K562 (cell line): ENCODE data around the gene RHBDD1. TPM values are rescaled to one million over a fixed set of nuclear protein-coding genes. Genes with fewer than 3 reads are reported as not detected.

Experiments
- ATAC-seq: fragments of 200-7000 bp; cut with Tn5 transposase; 3 replicates; pipeline ENCODE4 v1.9.1; 2020; ENCODE audit warnings: moderate library complexity
- BruUV-seq: library from RNA; stranded (reverse); fragments of 400-500 nt; replicated peaks from 2 replicates; lab custom pipeline; 2021; lab: Mats Ljungman, UMichigan
- CTCF ChIA-PET: fragments of 300-600 bp; formaldehyde crosslinking; extraction: SDS; loops from one replicate; lab custom pipeline; 2021; ENCODE audit warnings: low intra/inter-chr PET ratio; lab: Yijun Ruan, JAX
- POLR2A ChIA-PET: fragments of 300-600, 350-650 bp; sonication (Branson Sonifier 250); formaldehyde crosslinking; extraction: SDS; loops from one replicate; lab custom pipeline; 2021; ENCODE audit warnings: antibody characterized with exemption, inconsistent platforms; lab: Yijun Ruan, JAX
- DNase-seq, 4 experiments: peaks; one replicate each; pipeline versions ENCODE4 v3.0.0 to v3.0.0-alpha.2; 2011 to 2018; ENCODE audit warnings: low spot score in 3 of 4, mixed read lengths in 3 of 4; ENCODE audit errors: extremely low read depth in 1 of 4
- FAIRE-seq: peaks from 2 replicates; lab custom pipeline; 2011; peaks lifted over from hg19 to GRCh38; lab: Jason Lieb, UNC
- H2AFZ ChIP-seq: 2 replicates; pipeline ENCODE4 v1.6.0; 2011; ENCODE audit warnings: low read depth, low read length, control low read depth, inconsistent platforms
- H3K27ac ChIP-seq: fragments of 200-600 bp; 3 replicates; pipeline ENCODE4 v1.8.0; 2011; ENCODE audit warnings: low read depth, mild to moderate bottlenecking, control low read depth, inconsistent platforms, low read length, moderate library complexity, mixed read lengths; ENCODE audit errors: extremely low read depth
- H3K27me3 ChIP-seq, 2 experiments: fragments of 300-600 bp in 1 of 2; 2 replicates in 1 of 2; 3 replicates in 1 of 2; pipeline versions ENCODE4 v1.6.0 to v1.8.0; 2011; ENCODE audit warnings: inconsistent platforms in 2 of 2, low read length in 2 of 2, mild to moderate bottlenecking in 1 of 2, mixed read lengths in 1 of 2, moderate library complexity in 1 of 2; ENCODE audit not compliant: control insufficient read depth in 2 of 2, insufficient read depth in 2 of 2
- H3K36me3 ChIP-seq: fragments of 300-600 bp; 3 replicates; pipeline ENCODE4 v1.8.0; 2011; ENCODE audit warnings: mild to moderate bottlenecking, low read length, inconsistent platforms; ENCODE audit not compliant: control insufficient read depth, insufficient read depth
- H3K4me1 ChIP-seq, 2 experiments: fragments of 200-600 bp in 1 of 2; replicated peaks in 1 of 2; 2 replicates in 1 of 2; 3 replicates in 1 of 2; pipeline versions ENCODE4 v1.5.1 to v1.8.0; 2011; ENCODE audit warnings: inconsistent platforms in 2 of 2, low read length in 2 of 2, mild to moderate bottlenecking in 1 of 2, mixed read lengths in 1 of 2, moderate library complexity in 1 of 2; ENCODE audit not compliant: control insufficient read depth in 2 of 2, insufficient read depth in 2 of 2
- H3K4me2 ChIP-seq: 2 replicates; pipeline ENCODE4 v1.6.1; 2011; ENCODE audit warnings: low read length, control low read depth, inconsistent platforms, mixed read lengths; ENCODE audit not compliant: insufficient read depth
- H3K4me3 ChIP-seq: fragments of 200-600 bp; sonication (generic), shearing (Covaris generic); 2 replicates; pipeline ENCODE4 v1.5.1; 2016; ENCODE audit warnings: control low read depth, inconsistent platforms
- H3K79me2 ChIP-seq: fragments of 200-600 bp; 3 replicates; pipeline ENCODE4 v1.8.0; 2011; ENCODE audit warnings: low read length, inconsistent platforms; ENCODE audit not compliant: control insufficient read depth, insufficient read depth
- H3K9ac ChIP-seq, 2 experiments: 2 replicates each; pipeline versions ENCODE4 v1.6.0 to v1.6.1; 2011; ENCODE audit warnings: low read depth in 2 of 2, low read length in 2 of 2, control low read depth in 1 of 2, inconsistent platforms in 1 of 2, mild to moderate bottlenecking in 1 of 2, mixed read lengths in 1 of 2; ENCODE audit not compliant: insufficient read depth in 1 of 2
- H3K9me1 ChIP-seq: one replicate; pipeline ENCODE4 v1.6.0; 2011; ENCODE audit warnings: inconsistent platforms, mild to moderate bottlenecking, low read length, moderate library complexity; ENCODE audit not compliant: control insufficient read depth, insufficient read depth
- H3K9me3 ChIP-seq: replicated peaks from 2 replicates; pipeline ENCODE4 v1.5.1; 2011; ENCODE audit warnings: low read depth, low read length, inconsistent platforms; ENCODE audit not compliant: control insufficient read depth, insufficient read depth
- H4K20me1 ChIP-seq: replicated peaks from 2 replicates; pipeline ENCODE4 v1.6.1; 2011; ENCODE audit warnings: low read length, inconsistent platforms, mixed read lengths; ENCODE audit not compliant: control insufficient read depth, insufficient read depth
- CTBP1 ChIP-seq: fragments of 450-650 bp; IDR thresholded peaks from 2 replicates; pipeline ENCODE4 v1.6.1; 2016; ENCODE audit warnings: borderline replicate concordance
- GABPB1 ChIP-seq: sonication (generic); formaldehyde crosslinking; IDR thresholded peaks from 2 replicates; pipeline ENCODE4 v1.8.0; 2022; ENCODE audit warnings: mild to moderate bottlenecking, missing genetic modification reagents
- MIER1 ChIP-seq: fragments of 450-650 bp; IDR thresholded peaks from 2 replicates; pipeline ENCODE4 v1.6.1; 2016; ENCODE audit warnings: antibody characterized with exemption, mild to moderate bottlenecking, low read depth
- RAD21 ChIP-seq, 2 experiments: fragments of 250-450 bp in 1 of 2; fragments of 450-650 bp in 1 of 2; sonication (Bioruptor Pico) in 1 of 2; formaldehyde crosslinking in 1 of 2; IDR thresholded peaks in 1 of 2; conservative IDR thresholded peaks in 1 of 2; 2 replicates each; pipeline versions ENCODE4 v1.4.0 to v1.8.0; 2020 to 2022; ENCODE audit warnings: mild to moderate bottlenecking in 2 of 2, moderate library complexity in 1 of 2
- SIX5 ChIP-seq, 2 experiments: IDR thresholded peaks; 2 replicates each; pipeline ENCODE4 v1.6.1; 2011; ENCODE audit warnings: low read length in 2 of 2, borderline replicate concordance in 1 of 2, low read depth in 1 of 2, mild to moderate bottlenecking in 1 of 2, moderate library complexity in 1 of 2; ENCODE audit not compliant: insufficient read depth in 1 of 2
- SUPT5H ChIP-seq: fragments of 450-650 bp; IDR thresholded peaks from 2 replicates; pipeline ENCODE4 v1.6.1; 2016
- WGBS: fragments of 100-300 bp; shearing (Covaris generic); methylation state at CpG from one replicate; pipeline ENCODE4 v1.1.6; 2016; ENCODE audit warnings: low coverage, mixed read lengths; ENCODE audit not compliant: insufficient coverage; ENCODE audit errors: missing lambda C conversion rate; 5-methylcytosine and 5-hydroxymethylcytosine counted together
- in situ Hi-C: fragments of 300-500 bp; cut with MboI; formaldehyde crosslinking; loops from 4 replicates; pipeline ENCODE4 v1.15.0; 2018; ENCODE audit warnings: inconsistent platforms, mixed read lengths
- intact Hi-C: fragments of 100-400 bp; cut with micrococcal nuclease; formaldehyde crosslinking; loops from 2 replicates; pipeline ENCODE4 v1.14.2; 2022
- polyA plus RNA-seq, 8 experiments: library from polyadenylated mRNA; depleted of rRNA in 4 of 8; stranded (reverse) in 5 of 8; unstranded in 3 of 8; fragments of >200 nt; fragmentation: Nextera tagmentation in 2 of 8; fragmentation: Illumina TruSeq in 1 of 8; extraction: Ambion mirVana in 2 of 8; extraction: Trizol in 1 of 8; gene quantifications; 2 replicates each; pipeline versions ENCODE4 v1.2.1 to v1.2.3, GENCODE V29; 2011 to 2014; ENCODE audit warnings: inconsistent platforms in 1 of 8, missing spikeins in 1 of 8
- total RNA-seq, 7 experiments: library from RNA; depleted of rRNA in 6 of 7; stranded (reverse); fragments of >200 nt in 6 of 7; fragmentation: Illumina TruSeq in 2 of 7; extraction: Trizol in 2 of 7; gene quantifications; 2 replicates each; pipeline versions ENCODE4 v1.2.1 to v1.2.3, GENCODE V29; 2011 to 2021; ENCODE audit warnings: low replicate concordance in 1 of 7
- TF ChIP-seq, protein P1 (sequence below): fragments of 450-650 bp; formaldehyde crosslinking; IDR thresholded peaks from 2 replicates; pipeline ENCODE4 v1.4.0; 2020; ENCODE audit warnings: mild to moderate bottlenecking, moderate library complexity
- TF ChIP-seq, protein P2 (sequence below): fragments of 450-650 bp; IDR thresholded peaks from 2 replicates; pipeline ENCODE4 v1.6.1; 2018; ENCODE audit warnings: mild to moderate bottlenecking, low read depth; ENCODE audit not compliant: partially characterized antibody

The RHBDD1 gene
- total and polyA plus RNA-seq, 9 of the 15 experiments (the other 6 are each of a cell fraction or from before 2014, with no cell fraction given), result 4.8 to 34.8 (median 15.6) TPM

DNA sequence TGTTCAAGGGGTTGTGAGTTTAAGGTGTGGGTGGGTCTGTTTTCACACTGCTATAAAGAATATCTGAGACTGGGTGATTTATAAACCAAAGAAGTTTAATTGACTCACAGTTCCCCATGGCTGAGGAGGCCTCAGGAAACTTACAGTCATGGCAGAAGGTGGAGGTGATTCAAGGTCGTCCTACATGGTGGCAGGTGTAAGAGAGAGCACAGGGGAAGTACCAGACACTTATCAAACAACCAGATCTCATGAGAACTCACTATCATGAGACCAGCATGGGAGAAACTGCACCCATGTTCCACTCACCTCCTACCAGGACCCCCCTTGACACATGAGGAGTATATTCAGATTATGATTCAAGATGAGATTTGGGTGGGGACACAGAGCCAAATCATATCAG lies 38.0 kb downstream of the RHBDD1 start (continued):
- TF ChIP-seq, protein P1, sequence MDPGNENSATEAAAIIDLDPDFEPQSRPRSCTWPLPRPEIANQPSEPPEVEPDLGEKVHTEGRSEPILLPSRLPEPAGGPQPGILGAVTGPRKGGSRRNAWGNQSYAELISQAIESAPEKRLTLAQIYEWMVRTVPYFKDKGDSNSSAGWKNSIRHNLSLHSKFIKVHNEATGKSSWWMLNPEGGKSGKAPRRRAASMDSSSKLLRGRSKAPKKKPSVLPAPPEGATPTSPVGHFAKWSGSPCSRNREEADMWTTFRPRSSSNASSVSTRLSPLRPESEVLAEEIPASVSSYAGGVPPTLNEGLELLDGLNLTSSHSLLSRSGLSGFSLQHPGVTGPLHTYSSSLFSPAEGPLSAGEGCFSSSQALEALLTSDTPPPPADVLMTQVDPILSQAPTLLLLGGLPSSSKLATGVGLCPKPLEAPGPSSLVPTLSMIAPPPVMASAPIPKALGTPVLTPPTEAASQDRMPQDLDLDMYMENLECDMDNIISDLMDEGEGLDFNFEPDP (CRISPR knock-in tag), result no peak
- TF ChIP-seq CTBP1 (no peak), MIER1 (no peak)
- TF ChIP-seq, protein P2, sequence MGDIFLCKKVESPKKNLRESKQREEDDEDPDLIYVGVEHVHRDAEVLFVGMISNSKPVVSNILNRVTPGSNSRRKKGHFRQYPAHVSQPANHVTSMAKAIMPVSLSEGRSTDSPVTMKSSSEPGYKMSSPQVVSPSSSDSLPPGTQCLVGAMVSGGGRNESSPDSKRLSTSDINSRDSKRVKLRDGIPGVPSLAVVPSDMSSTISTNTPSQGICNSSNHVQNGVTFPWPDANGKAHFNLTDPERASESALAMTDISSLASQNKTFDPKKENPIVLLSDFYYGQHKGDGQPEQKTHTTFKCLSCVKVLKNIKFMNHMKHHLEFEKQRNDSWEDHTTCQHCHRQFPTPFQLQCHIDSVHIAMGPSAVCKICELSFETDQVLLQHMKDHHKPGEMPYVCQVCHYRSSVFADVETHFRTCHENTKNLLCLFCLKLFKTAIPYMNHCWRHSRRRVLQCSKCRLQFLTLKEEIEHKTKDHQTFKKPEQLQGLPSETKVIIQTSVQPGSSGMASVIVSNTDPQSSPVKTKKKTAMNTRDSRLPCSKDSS, result no peak

DNA sequence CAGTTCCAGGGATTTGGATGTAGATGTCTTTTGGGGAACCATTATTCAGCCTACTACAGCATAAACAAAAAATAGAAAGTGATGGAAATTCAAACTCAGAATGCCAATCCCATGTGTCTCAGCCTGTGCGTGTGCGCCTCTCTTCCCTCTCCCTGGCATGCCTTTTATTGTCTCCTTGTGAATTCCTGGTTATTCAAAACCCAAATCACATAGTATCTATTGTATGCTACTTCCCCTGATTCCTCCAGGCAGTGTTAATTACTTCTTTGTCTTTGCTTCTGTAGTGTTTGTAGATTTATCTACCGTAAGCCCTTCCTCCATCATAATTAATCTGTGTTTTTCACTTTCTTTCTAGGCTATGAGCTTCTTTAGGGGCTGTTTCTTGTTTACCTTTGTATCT lies 38.9 kb downstream of the RHBDD1 start:
- Histone ChIP-seq H2AFZ (no peak overlapping the region), H3K27me3 (no peaks in the 10 kb centered on the region), H3K4me1 (peaks cover 0 to 3% of the 10 kb centered on the region in 2 experiments; a peak in 2 of 5 replicates), H4K20me1 (no peaks in the 10 kb centered on the region), H3K9me3 (no peaks in the 10 kb centered on the region), H3K4me3 (no peak overlapping the region), H3K79me2 (no peaks in the 10 kb centered on the region), H3K4me2 (no peak overlapping the region), H3K27ac (no peak overlapping the region), H3K9ac (no peak overlapping the region), H3K9me1 (peaks cover 3% of the 10 kb centered on the region), H3K36me3 (peaks cover 8% of the 10 kb centered on the region; the same call in 1 of the 3 replicates)
- CTCF ChIA-PET, result no interaction called here
- WGBS, result 86% methylated on average over 3 of the region's 3 CpGs
- no TSS peak for BruUV-seq
- POLR2A ChIA-PET, result no interaction called here
- no peak for FAIRE-seq
- intact Hi-C loops, result no loop called here
- in situ Hi-C loops, result no loop called here
- no peak for ATAC-seq
- DNase-seq, result no peak
- no peak for TF ChIP-seq GABPB1 (CRISPR knock-in tag)
- no peak for TF ChIP-seq RAD21 (CRISPR knock-in tag; conservative IDR thresholded peaks at IDR 0.05 in 1 of 2, IDR thresholded peaks at IDR 0.05 in 1 of 2)
- no peak for TF ChIP-seq SUPT5H
- no peak for TF ChIP-seq SIX5 (IDR thresholded peaks at IDR 0.05; ENCODE audit: borderline replicate concordance in 1 of 2, insufficient read depth in 1 of 2, low read depth in 1 of 2, low read length in 2 of 2)
